ENCODE results near the gene SACM1L. TPM values are rescaled to one million over a fixed set of nuclear protein-coding genes. Genes with fewer than 3 reads are reported as not detected.
"Not testable (repeated sequence)": the region's sequence is repeated elsewhere in the genome, so short reads cannot be mapped to it uniquely, and the experiment has no call there.

The SACM1L gene
- total RNA-seq, 1 experiment from 2014 or later = 79.6 TPM

DNA sequence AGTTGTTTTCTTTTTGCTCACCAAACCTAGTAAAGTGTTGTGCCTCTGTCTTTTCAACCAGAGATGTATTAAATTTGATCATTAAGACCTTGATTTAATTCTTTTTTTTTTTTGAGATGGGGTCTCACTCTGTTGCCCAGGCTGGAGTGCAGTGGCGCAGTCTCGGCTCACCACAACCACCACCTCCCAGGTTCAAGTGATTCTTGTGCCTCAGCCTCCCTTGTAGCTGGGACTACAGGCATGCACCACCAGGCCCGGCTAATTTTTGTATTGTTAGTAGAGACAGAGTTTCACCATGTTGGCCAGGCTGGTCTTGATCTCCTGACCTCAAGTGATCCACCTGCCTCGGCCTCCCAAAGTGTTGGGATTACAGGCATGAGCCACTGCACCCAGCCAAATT lies 6.0 kb downstream of the SACM1L start:
- H3K4me3 Mint-ChIP-seq; ATAC-seq; POLR2A ChIA-PET; H3K27me3 Mint-ChIP-seq (ENCODE audit: low read depth); DNase-seq (ENCODE audit: low spot score); H3K9me3 Mint-ChIP-seq: not testable (repeated sequence)
- peaks cover 19% of the 10 kb centered on the region for H3K36me3 Mint-ChIP-seq
- CTCF ChIA-PET = interaction anchor here (1.8 kb wide), 1 partner anchor 11 kb away, joined by 5 read pairs; no protein-coding TSS in a partner anchor
- peak overlapping the region; percentile 62 for H3K27ac Mint-ChIP-seq
- peak; percentile 68; the same call in 1 of the 2 replicates for TF ChIP-seq ZNF121 (CRISPR knock-in tag; IDR thresholded peaks at IDR 0.05)
- H3K4me1 Mint-ChIP-seq = peaks cover 74% of the 10 kb centered on the region

DNA sequence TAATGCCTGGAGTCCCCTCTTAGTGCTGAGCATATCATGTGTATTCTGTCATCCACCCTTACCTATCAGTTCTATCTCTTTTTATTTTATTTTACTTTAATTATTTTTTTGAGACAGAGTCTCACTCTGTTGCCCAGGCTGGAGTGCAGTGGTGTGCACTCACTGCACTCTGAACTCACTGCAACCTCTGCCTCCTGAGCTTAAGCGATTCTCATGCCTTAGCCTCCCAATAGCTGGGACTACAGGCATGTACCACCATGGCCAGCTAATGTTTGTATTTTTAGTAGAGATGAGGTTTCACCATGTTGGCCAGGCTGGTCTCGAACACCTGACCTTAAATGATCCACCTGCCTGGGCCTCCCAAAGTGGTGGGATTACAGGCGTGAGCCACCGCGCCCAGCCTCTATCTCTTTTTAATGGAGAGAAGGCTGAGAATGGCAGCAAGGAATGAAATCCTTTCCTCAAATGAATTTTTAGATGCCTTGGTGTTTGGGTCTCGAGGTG lies 11.4 kb downstream of the SACM1L start:
- ChIA-PET POLR2A (no interaction called here), CTCF (interaction anchor here (1.0 to 2.0 kb wide), 3 partner anchors 11 to 44 kb away, joined by 3 to 17 read pairs (median 3); partner anchors contain the start of gene SACM1L)
- TF ChIP-seq ZNF121 (CRISPR knock-in tag; IDR thresholded peaks at IDR 0.05) (peak; percentile 90), ATF1 (CRISPR knock-in tag; IDR thresholded peaks at IDR 0.05) (no peak)
- DNase-seq (ENCODE audit: low spot score) = no peak
- peak overlapping the region; percentile 94 for H3K27ac Mint-ChIP-seq
- peaks cover 67% of the 10 kb centered on the region for H3K4me1 Mint-ChIP-seq
- H3K27me3 Mint-ChIP-seq (ENCODE audit: low read depth) = no peaks in the 10 kb centered on the region
- no peak for ATAC-seq
- no peak overlapping the region for H3K4me3 Mint-ChIP-seq
- peaks cover 16% of the 10 kb centered on the region for H3K36me3 Mint-ChIP-seq
- H3K9me3 Mint-ChIP-seq = no peaks in the 10 kb centered on the region

DNA sequence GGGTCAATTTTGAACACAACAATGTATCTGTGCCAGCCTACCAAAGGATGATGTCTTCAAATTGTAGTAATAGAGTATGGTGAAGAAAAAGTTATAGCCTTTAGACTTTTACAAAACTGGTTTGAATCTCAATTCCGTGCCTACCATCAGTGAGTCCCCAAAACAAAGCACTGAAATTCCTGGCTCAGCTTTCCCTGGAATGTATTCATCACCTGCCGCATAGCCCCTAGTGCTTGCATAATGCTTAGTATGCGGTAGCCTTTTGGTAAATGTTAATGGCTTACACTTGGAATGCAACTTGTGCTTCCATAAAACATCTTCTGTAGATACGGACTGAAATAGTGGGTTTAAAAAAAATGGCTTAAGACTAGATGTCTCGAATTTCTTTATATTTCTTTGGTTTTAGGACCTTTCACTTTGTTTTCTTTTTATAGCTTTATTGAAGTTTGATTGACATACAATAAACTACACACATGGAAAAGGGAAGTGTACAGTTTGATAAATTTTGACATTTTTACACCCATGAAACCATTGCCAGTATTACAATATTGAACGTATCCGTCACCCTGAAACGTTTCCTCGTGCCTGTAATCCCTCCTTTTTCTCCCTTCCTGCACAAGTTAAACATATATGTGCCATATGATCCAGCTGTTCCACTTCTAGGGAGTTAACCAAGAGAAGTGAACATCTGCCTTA lies 12.1 kb downstream of the SACM1L start:
- H3K27me3 Mint-ChIP-seq (ENCODE audit: low read depth) = no peaks in the 10 kb centered on the region
- ChIA-PET CTCF (interaction anchor here (0.8 to 2.0 kb wide), 3 partner anchors 41 to 193 kb away, joined by 3 to 17 read pairs (median 3); no protein-coding TSS in a partner anchor), POLR2A (no interaction called here)
- H3K4me1 Mint-ChIP-seq = peaks cover 60% of the 10 kb centered on the region
- no peaks in the 10 kb centered on the region for H3K9me3 Mint-ChIP-seq
- H3K27ac Mint-ChIP-seq = peak overlapping the region; percentile 94
- DNase-seq (ENCODE audit: low spot score) (peak; percentile 56), ATAC-seq (peak; percentile 94)
- TF ChIP-seq, protein P1, sequence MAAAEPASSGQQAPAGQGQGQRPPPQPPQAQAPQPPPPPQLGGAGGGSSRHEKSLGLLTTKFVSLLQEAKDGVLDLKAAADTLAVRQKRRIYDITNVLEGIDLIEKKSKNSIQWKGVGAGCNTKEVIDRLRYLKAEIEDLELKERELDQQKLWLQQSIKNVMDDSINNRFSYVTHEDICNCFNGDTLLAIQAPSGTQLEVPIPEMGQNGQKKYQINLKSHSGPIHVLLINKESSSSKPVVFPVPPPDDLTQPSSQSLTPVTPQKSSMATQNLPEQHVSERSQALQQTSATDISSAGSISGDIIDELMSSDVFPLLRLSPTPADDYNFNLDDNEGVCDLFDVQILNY (CRISPR knock-in tag; IDR thresholded peaks at IDR 0.05) = no peak
- peak; percentile 86; the same call in 1 of the 2 replicates for TF ChIP-seq TEAD4 (CRISPR knock-in tag; IDR thresholded peaks at IDR 0.05)
- TF ChIP-seq SMAD3 (CRISPR knock-in tag; IDR thresholded peaks at IDR 0.05; ENCODE audit: borderline replicate concordance) = no peak
- TF ChIP-seq TEAD1 (CRISPR knock-in tag; IDR thresholded peaks at IDR 0.05) = peak; percentile 89; the same call in 1 of the 2 replicates
- TF ChIP-seq, protein P2, sequence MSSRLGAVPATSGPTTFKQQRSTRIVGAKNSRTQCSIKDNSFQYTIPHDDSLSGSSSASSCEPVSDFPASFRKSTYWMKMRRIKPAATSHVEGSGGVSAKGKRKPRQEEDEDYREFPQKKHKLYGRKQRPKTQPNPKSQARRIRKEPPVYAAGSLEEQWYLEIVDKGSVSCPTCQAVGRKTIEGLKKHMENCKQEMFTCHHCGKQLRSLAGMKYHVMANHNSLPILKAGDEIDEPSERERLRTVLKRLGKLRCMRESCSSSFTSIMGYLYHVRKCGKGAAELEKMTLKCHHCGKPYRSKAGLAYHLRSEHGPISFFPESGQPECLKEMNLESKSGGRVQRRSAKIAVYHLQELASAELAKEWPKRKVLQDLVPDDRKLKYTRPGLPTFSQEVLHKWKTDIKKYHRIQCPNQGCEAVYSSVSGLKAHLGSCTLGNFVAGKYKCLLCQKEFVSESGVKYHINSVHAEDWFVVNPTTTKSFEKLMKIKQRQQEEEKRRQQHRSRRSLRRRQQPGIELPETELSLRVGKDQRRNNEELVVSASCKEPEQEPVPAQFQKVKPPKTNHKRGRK (CRISPR knock-in tag; IDR thresholded peaks at IDR 0.05; ENCODE audit: borderline replicate concordance) = no peak
- TF ChIP-seq, protein P3, sequence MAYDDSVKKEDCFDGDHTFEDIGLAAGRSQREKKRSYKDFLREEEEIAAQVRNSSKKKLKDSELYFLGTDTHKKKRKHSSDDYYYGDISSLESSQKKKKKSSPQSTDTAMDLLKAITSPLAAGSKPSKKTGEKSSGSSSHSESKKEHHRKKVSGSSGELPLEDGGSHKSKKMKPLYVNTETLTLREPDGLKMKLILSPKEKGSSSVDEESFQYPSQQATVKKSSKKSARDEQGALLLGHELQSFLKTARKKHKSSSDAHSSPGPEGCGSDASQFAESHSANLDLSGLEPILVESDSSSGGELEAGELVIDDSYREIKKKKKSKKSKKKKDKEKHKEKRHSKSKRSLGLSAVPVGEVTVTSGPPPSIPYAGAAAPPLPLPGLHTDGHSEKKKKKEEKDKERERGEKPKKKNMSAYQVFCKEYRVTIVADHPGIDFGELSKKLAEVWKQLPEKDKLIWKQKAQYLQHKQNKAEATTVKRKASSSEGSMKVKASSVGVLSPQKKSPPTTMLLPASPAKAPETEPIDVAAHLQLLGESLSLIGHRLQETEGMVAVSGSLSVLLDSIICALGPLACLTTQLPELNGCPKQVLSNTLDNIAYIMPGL (CRISPR knock-in tag; IDR thresholded peaks at IDR 0.05) = no peak
- H3K4me3 Mint-ChIP-seq = peak overlapping the region; percentile 53
- H3K36me3 Mint-ChIP-seq = peaks cover 20% of the 10 kb centered on the region

DNA sequence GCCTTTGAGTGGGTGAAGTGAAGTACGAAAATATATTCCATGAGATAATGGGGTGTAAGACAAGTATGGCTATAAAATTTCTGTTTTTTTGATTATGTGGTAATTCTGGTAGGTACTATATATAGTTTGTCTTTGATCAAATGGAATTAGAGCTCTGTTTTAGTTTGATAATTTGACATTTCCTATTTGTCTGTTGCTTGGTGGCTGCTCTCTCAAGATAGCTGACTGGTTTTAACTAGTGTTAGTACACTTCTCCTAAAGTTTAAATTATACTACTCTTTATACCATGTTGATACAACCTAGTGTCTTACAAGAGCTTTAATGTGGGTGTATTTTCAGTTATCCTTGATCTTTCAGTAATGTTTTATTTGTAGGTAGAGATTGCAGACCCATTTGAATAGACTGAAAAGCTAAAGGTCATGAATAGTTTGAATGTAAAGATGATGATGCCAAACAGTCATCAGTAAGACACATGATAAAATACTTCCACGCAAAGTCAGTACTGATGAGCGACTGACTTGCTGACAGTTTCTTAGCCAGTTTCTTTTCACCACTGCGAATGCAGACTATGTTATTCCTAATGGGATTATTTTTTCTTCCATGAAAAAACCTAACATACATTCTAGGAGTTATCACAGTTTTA lies 15.2 kb downstream of the SACM1L start:
- H3K27ac Mint-ChIP-seq = peak overlapping the region; percentile 24
- no peak overlapping the region for H3K4me3 Mint-ChIP-seq
- TF ChIP-seq CREM (CRISPR knock-in tag; IDR thresholded peaks at IDR 0.05) (no peak), SP1 (CRISPR knock-in tag; conservative IDR thresholded peaks at IDR 0.05) (no peak), ZNF138 (CRISPR knock-in tag; conservative IDR thresholded peaks at IDR 0.05) (no peak), EMX1 (CRISPR knock-in tag; IDR thresholded peaks at IDR 0.05) (no peak), ZNF121 (CRISPR knock-in tag; IDR thresholded peaks at IDR 0.05) (no peak), SMAD3 (CRISPR knock-in tag; IDR thresholded peaks at IDR 0.05; ENCODE audit: borderline replicate concordance) (no peak), ZNF671 (CRISPR knock-in tag; IDR thresholded peaks at IDR 0.05) (no peak)
- TF ChIP-seq, protein P4, sequence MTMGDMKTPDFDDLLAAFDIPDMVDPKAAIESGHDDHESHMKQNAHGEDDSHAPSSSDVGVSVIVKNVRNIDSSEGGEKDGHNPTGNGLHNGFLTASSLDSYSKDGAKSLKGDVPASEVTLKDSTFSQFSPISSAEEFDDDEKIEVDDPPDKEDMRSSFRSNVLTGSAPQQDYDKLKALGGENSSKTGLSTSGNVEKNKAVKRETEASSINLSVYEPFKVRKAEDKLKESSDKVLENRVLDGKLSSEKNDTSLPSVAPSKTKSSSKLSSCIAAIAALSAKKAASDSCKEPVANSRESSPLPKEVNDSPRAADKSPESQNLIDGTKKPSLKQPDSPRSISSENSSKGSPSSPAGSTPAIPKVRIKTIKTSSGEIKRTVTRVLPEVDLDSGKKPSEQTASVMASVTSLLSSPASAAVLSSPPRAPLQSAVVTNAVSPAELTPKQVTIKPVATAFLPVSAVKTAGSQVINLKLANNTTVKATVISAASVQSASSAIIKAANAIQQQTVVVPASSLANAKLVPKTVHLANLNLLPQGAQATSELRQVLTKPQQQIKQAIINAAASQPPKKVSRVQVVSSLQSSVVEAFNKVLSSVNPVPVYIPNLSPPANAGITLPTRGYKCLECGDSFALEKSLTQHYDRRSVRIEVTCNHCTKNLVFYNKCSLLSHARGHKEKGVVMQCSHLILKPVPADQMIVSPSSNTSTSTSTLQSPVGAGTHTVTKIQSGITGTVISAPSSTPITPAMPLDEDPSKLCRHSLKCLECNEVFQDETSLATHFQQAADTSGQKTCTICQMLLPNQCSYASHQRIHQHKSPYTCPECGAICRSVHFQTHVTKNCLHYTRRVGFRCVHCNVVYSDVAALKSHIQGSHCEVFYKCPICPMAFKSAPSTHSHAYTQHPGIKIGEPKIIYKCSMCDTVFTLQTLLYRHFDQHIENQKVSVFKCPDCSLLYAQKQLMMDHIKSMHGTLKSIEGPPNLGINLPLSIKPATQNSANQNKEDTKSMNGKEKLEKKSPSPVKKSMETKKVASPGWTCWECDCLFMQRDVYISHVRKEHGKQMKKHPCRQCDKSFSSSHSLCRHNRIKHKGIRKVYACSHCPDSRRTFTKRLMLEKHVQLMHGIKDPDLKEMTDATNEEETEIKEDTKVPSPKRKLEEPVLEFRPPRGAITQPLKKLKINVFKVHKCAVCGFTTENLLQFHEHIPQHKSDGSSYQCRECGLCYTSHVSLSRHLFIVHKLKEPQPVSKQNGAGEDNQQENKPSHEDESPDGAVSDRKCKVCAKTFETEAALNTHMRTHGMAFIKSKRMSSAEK (CRISPR knock-in tag; IDR thresholded peaks at IDR 0.05; ENCODE audit: borderline replicate concordance) = no peak
- TF ChIP-seq, protein P5, sequence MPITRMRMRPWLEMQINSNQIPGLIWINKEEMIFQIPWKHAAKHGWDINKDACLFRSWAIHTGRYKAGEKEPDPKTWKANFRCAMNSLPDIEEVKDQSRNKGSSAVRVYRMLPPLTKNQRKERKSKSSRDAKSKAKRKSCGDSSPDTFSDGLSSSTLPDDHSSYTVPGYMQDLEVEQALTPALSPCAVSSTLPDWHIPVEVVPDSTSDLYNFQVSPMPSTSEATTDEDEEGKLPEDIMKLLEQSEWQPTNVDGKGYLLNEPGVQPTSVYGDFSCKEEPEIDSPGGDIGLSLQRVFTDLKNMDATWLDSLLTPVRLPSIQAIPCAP (CRISPR knock-in tag; IDR thresholded peaks at IDR 0.05) = no peak

More for the DNA sequence above, 15.2 kb downstream of the SACM1L start:
- no peaks in the 10 kb centered on the region for H3K9me3 Mint-ChIP-seq
- H3K36me3 Mint-ChIP-seq = peaks cover 39% of the 10 kb centered on the region
- no peaks in the 10 kb centered on the region for H3K27me3 Mint-ChIP-seq (ENCODE audit: low read depth)
- DNase-seq (ENCODE audit: low spot score) (no peak), ATAC-seq (no peak)
- ChIA-PET CTCF (interaction anchor here (1.6 kb wide), 1 partner anchor 45 kb away, joined by 8 read pairs; no protein-coding TSS in a partner anchor), POLR2A (no interaction called here)
- H3K4me1 Mint-ChIP-seq = peaks cover 46% of the 10 kb centered on the region
